HG03354 (cell line): ENCODE data around the gene TCERG1L.

Source experiments
- ATAC-seq: cut with Tn5 transposase; IDR thresholded peaks from one replicate; pipeline ENCODE4 v1.9.1; 2021; ENCODE audit warnings: mild to moderate bottlenecking; ENCODE audit not compliant: unreplicated experiment, poor library complexity, severe bottlenecking

The TCERG1L gene

DNA sequence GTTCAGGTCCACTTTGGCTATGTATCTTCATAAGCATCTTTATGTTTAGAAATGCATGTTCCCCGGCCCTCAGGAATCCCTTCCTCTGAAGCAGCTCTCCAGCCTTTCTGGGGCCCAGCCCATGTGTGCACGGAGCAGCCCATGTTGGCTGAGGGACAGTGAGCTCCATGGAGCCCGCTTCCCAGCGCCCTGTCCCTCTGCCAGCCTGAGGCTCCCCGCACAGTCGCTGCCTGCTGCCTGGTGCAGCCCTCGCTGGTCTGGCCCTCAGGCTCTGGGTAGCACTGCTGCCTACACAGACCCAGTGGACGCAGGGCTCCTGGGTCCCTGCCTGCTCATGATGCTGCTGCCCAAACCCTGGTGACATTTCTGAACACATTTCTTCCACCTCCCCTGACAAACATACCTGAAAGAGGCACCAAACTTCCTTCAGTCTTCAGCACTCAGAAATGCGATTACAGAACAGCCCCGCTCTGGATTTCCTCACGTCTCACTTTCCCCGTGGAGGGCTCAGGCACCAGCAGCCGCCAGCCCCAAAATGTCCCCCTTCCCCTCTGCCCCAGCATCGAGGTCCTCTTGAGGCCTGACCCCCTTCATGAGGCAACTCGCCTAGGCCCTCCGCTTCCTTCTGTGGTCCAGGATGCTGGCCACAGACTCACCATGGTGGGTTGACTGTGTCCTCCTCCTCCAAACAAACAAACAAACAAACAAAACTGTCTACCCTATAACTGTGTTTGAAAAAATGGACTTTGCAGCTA lies 5.0 kb upstream of the TCERG1L start:
- no peak for ATAC-seq

DNA sequence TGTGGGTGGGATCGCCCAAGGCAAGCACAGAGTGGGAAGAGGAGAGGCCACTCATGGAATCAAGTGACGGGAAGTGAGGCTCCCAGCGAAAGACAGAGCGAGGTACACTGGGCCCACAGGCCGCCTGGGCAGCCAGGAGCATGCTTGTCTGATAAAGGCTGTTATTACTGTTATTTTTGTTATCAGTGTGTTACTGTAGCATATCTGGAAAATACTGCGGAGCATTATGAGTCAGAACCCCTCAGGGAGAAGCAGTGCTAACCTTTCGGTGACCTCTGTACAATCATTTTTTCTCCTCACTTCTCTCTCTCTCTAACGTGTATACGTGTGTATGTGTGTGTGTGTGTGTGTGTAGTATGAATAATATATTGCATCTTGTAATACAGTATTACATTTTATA lies 3.8 kb upstream of the TCERG1L start:
- no peak for ATAC-seq

DNA sequence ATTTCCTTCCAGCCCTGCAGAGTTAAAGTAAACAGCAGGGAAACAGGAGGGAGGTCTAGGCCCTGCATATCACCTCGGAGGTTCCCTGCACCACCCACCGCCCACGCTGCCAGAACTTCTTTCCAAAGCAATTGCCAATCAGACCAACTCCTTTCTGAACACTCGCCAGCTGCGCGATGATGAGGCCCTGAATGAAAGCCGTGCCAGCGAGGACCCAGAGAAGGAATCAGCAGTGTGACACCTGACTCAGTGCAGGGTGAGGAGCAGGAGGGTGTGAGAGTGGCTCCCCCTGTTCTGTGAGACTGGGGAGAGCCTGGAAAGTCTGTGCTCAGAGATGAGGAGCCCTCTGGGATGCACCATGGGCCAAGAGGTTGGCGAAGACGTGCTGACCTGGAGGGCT lies 3.3 kb upstream of the TCERG1L start:
- ATAC-seq = no peak

DNA sequence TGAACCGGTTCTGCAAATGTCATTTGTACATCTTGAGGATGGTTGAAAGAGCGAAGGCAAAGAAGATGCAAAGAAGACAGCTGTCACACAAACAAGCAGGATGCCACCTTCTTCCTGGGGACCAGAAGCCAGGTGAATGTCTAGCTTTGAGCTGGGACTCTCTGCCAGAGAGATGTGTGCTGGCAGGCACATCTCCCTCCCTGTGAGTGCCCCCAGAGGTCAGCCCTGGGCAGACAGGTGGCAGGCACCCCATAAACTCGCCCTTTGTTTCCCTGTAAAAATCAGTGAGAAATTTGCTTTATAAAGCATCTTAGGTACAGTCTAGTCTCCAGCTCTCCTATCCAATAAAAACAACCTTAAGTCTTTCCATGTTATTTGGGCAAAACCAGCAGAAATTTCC lies 2.6 kb upstream of the TCERG1L start:
- ATAC-seq = no peak

DNA sequence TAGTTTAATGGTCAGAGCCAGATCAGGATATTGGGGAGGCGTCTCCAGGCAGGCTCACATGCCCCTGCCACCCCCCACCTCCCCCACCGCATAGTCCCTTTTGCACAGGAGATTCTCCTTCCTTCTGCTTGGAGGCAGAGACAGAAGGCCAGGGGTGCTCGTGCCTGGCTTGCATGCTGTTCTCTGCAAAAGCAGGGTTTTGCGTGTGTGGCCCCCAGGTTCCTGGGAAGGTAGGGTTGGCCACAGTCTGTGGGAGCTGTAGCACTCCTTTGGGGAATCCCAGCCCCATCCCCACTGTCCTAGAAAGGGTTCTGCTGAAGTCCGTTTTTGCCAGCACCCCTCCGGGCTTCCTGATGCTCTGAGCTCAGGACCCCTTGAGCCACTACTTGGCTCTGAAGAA lies 1.9 kb upstream of the TCERG1L start:
- ATAC-seq = no peak

DNA sequence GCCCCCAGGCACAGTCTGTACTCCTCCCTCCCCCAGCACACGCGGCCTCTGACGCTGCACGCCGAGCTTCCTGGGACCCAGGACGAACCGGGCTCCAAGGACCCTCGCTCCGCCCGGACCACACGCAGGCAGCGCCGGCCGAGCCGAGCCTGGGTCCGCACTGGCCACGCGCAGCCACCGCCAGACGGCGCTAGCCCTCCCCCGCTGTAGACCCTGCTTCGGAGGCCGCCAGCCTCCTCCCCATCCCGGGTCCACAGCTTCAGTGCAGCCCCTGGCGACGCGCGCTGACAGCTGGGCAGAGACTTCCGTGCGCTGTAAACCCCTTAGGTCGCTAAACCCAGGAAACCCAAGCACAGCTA lies 936 bp upstream of the TCERG1L start:
- ATAC-seq = no peak

DNA sequence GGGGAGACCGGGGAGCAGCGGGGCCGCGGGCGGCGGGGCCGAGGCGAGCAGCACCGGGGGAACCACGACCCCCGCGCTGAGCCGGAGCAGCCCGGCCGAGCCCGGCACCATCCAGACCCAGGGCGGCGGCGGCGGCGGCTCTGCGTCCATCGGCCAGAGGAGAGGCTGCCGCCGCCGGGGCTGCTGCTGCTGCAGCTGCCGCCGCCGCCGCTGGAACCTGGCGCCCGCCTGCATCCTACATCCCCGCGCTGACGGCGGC lies 190 bp downstream of the TCERG1L start:
- ATAC-seq = no peak

DNA sequence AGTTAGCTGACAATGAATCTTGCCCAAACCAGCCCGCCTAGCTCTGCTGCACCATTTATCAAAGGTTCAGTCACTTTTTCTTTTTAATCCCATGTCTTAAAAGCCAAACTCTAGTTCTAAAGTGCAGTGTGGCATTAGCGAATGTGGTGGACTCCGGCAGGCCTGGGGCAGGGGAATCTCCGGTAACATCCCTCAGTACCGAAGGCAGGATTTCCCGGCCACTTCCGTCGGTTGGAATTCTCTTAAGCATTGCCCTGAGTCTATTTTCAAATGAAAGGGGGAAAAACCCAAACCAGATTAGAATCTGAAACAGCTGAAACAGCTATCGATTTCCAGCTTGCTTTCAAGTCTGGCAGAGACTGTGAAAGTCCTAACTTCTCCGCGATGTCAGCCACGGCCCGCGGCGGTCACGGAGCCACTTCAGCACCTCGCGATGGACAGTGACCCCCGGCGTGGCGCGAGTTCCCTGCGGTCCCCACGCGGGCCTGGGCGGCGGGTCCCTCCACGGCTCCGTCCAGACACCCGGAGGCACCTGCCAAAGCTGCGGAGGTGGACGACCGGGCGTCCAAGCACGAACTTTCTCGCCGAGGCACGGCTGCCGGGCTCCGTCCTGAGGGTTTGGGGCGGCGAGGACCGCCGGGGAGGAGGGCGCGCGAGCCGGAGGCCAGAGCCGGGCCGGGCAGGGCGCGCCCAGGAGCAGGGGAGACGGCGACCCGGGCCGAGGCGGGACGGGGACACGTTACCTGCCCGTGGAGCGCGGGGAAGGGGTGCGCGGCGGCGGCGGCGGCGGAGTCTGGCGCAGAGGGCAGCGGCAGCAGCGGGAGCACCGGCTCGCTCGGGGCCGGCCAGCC lies 745 bp downstream of the TCERG1L start:
- ATAC-seq = no peak

DNA sequence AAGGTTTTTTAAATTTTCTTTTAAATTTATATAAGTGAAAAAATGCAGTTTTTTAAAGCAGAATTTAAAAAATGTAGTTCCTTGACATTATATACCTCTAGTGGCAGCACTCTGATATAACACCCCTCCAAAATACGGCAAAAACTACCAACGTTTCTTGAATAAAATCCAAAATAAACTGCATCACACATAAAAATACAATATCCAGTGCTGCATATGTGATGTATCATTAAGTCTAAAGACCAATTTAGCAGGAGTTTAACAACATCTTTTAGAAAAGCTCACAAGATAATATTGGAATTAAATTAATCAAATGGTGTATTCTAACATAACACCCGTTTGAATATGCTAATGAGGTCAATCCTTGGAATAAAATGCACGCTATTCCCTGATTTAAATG lies 1.4 kb downstream of the TCERG1L start:
- no peak for ATAC-seq

DNA sequence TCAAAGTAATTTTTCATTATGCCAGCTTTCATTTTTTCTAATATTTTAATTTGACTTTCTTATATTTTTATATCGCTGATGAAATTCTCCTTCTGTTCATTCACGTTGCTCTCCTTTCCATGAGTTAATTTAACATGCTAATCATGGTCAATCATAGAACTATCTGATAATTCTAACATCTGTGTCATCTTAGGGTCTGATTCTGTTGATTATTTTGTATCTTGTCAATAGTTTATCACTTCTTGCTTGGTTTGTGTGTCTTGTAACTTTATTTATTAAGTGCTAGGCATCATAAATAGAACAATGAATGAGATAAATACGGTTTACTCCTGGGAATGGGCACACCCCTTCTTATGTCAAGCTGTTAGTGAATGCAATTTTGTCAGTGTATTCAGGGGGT lies 11.0 kb downstream of the TCERG1L start:
- no peak for ATAC-seq

DNA sequence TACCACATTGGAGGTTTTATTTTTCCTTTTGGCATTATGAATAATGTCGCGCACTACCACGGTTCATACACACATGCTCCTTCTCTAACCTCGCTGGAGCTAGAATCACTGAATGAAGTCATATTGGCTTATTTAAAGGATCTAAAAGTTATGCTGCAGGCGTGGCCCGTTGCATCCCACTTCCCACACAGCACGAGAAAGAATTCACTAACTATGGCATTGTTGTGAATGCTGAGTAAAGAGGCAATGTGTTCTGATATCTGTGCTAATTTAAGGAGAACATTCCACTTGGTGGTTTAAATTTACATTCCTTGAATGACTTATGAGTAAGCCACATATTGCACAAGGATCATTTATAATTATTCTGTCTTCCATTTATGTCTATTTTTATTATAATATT lies 20.7 kb downstream of the TCERG1L start:
- ATAC-seq = no peak

DNA sequence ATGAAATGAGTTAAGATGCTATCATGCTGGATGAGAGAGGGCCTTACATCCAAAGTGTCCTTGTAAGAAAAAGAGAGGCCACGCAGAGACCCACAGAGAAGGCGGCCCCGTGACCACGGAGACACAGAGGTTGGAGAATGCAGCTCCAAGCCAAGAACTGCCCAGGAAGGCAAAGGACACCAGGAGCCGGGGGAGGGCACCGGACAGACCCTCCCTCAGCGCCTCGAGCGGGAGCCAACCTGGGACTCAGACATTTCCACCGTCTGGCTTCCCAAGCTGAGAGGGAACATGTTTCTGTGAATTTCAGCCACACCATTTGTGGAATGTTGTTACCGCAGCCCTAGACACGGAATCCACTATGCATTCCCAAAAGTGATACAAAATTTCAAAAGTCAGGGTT lies 22.9 kb downstream of the TCERG1L start:
- ATAC-seq = no peak

DNA sequence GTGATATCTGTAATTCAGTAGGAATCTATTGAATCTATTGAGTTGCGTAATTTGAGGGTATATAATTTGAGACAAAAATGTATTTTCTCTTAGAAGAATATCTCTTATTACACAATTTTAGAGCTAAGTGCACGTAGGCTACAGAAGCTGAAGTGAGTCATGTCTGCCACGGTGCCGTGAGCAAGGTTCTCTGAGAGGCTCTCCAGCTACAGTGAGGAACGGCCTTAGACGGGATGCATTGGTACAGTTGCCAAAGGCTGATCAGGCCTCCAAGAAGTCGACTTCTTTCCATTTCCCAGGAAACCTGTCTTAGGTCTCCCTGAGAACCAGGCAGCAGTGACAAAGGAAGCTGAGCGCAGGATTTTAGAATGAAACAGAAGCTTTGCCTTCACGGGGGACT lies 28.6 kb downstream of the TCERG1L start:
- no peak for ATAC-seq

DNA sequence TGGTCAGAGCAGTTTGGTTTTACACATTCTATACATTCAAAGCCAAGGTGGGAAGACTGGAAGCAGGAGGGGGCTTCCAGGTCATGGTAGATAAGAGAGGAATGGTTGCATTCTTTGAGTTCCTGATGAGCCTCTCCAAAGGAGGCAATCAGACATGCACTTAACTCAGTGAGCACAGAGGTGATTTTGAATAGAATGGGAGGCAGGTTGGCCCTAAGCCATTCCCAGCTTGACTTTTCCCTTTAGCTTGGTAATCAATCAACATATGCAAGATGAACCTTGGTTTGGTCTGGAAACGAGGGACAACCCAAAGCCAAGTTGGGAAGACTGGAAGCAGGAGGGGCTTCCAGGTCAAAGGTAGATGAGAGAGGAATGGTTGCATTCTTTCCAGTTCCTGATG lies 31.4 kb downstream of the TCERG1L start:
- ATAC-seq = no peak

DNA sequence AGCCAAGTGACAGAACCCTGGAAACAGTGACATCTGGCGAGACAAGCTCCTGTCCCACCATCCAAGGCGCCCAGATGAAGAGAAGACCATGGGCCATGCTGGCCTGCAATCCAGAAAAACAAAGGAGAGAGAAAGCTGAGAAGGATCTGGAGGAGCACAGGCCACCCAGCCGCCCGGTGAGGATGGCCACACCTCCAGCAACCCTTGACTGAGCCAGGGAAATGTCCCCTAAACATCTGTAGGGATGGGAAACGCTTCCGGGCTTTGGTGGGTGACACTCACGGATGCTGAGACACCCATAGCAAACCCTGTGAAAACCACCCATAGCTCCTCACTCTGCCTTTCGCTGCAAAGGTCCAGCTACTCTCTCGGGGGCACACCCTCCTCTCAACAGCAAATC lies 32.0 kb downstream of the TCERG1L start:
- no peak for ATAC-seq

DNA sequence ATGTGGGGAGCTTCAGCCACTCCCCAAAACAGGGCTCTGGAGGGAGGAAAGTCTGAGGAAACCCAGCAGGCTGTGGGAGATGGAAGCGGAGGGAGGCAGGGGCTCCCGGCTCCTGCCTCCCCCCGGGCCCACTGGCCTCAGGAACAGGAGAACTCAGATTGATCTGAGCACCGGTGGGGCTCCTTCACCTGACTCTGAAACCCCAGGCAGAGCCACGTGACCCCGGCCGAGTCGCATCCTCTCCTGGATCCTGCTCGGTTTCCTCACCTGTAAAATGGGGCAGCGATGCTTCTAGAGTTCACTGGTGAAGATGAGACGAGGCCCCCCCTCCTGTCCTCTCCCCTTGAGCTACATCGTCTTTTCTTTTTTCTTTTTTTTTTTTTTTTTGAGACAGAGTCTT lies 33.6 kb downstream of the TCERG1L start:
- no peak for ATAC-seq

DNA sequence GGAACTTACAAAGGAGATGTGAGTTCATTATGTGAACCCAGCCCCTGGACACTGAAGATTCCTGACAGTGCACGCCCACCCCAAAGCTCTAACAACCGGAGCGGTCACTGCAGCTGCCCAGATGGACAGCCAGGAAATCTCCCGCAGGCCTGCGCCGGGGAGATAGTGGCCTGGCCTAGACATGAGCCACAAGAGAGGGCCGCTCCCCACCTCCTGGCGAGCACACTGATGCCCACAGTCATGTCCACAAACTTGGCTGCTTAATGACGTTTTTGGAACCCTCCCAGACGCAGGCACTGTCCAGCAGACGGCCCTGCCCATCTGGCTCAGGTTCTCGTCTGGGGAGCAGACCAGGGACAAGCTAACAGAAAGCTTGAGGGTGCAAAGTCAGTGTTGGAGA lies 34.2 kb downstream of the TCERG1L start:
- ATAC-seq = no peak

DNA sequence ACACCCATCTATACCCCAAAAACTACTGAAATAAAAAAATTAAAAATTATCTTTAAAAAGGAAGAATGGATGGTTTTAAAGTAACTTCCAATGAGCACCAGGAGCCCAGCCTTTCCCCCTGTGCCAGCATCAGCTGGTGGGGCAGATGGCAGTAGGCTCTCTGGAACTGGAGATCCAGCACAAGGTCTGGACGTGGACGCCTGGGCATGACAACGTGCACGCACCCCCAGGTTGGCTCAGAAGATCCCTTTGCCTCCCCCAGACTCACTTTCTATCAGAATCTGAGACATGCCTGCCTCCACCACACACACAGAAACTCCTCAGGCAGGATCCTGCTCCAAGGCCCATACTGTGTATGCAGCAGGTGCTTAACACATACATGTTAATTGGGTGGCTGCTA lies 35.8 kb downstream of the TCERG1L start:
- no peak for ATAC-seq

DNA sequence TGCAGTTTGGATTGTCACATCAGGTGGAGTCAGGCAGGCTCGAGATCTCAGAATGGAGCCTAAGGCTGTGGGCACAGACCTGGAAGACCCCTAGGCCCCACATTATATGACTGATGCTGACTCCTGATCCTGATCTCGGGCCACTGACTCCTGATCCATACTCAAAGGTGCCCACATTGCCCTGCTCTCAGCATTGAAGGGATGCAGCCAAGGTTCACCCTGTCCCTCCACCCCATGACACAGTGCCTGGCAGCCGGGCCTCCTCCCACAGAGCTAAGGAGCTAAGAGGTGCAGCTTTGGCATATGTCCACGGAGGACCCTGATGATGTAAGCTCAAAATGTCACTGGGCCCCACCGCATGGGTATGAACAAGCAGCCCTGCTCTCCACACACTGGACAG lies 36.6 kb downstream of the TCERG1L start:
- ATAC-seq = no peak

DNA sequence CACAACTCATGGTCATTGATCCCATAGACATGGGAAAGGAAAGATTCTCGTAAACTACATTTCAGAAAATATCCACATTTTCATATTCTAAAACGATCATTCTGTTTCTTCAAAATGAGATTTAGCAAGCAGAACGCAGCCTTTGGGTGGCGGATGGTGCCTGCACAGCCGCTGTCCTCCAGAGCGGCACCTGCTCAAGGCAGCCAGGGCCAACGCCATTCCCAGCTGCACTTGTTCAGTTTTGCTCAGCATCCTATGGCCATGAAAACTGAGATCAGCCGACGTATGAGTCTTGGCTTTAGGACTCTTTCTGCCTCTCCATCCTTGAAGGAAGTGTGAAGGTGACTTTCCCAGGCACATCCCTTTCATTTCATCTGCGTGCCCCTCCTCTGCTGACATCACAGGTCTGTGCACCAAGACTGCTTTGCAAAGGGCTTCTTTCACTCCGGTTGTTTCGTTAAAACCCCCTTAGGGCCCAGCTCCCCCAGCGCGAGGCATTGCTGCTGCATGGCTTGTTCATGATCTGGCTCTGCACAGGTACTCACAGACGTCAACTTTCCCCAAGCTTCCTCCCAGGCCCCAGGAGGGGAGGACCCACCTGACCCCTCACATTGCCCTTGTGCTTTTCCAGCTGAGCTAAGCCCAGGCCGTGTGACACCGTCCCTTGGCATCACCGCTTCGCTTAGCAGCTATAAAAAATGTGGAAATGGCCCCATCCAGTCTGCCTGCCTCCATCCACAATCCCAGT lies 37.2 kb downstream of the TCERG1L start:
- no peak for ATAC-seq

DNA sequence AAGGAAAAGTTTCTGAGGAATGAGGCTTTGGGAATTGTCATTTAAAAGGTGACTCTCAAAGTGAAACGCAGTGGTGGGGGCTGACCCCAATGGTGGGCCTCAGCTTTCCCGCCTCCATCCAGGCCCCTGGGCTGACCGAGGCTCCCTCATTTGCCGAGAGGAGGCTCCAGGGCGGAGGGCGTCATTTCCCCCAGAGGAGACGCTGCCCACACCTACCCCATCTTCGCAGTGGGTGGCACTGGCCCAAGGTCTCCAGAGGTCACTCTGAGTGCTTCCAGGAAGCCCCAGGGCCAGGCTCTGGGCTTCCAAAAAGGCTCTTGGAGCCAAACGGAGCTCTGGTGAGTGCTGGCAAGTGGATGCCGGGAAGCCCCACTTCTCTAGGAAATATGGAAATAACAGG lies 38.0 kb downstream of the TCERG1L start:
- no peak for ATAC-seq
